IMR-90 (cell line): Measurements from ENCODE around the gene LRRC52. TPM values are rescaled to one million over a fixed set of nuclear protein-coding genes. Genes with fewer than 3 reads are reported as not detected.

ENCODE experiments used
- ATAC-seq: fragments of 200-7000 bp; cut with Tn5 transposase; 2 replicates; pipeline ENCODE4 v1.9.1; 2020; ENCODE audit warnings: low read depth, mild to moderate bottlenecking, moderate library complexity
- BruUV-seq: library from RNA; stranded (reverse); fragments of 400-500 nt; replicated peaks from 2 replicates; lab custom pipeline; 2021; lab: Mats Ljungman, UMichigan
- CTCF ChIA-PET: fragments of 300-600 bp; formaldehyde crosslinking; extraction: SDS; loops from one replicate; lab custom pipeline; 2021; ENCODE audit warnings: antibody characterized with exemption; lab: Yijun Ruan, JAX
- POLR2A ChIA-PET: fragments of 300-600 bp; sonication (Branson Sonifier 250); formaldehyde crosslinking; loops from one replicate; lab custom pipeline; 2022; ENCODE audit warnings: antibody characterized with exemption; ENCODE audit not compliant: unreplicated experiment; lab: Charles Lee
- DNase-seq: peaks from one replicate; pipeline ENCODE4 v3.0.0; 2013
- H2AFZ ChIP-seq: replicated peaks from 2 replicates; pipeline ENCODE3; 2013; ENCODE audit warnings: low read length, mild to moderate bottlenecking; ENCODE audit not compliant: poor library complexity
- H2AK5ac ChIP-seq: 2 replicates; pipeline ENCODE4 v1.6.1; 2013; ENCODE audit warnings: low read depth, low read length, inconsistent platforms
- H2AK9ac ChIP-seq: replicated peaks from 2 replicates; pipeline ENCODE3; 2013; ENCODE audit warnings: mild to moderate bottlenecking, low read depth, low read length, moderate library complexity; ENCODE audit not compliant: poor library complexity
- H2BK120ac ChIP-seq: 2 replicates; pipeline ENCODE4 v1.6.1; 2013; ENCODE audit warnings: low read depth, low read length, inconsistent platforms
- H2BK15ac ChIP-seq: 3 replicates; pipeline ENCODE4 v1.6.1; 2013; ENCODE audit warnings: low read depth, low read length, inconsistent platforms
- H2BK20ac ChIP-seq: 2 replicates; pipeline ENCODE4 v1.6.1; 2013; ENCODE audit warnings: low read depth, mild to moderate bottlenecking, inconsistent platforms, low read length, moderate library complexity
- H2BK5ac ChIP-seq: 2 replicates; pipeline ENCODE4 v1.6.1; 2013; ENCODE audit warnings: mild to moderate bottlenecking, low read depth, low read length, inconsistent platforms; ENCODE audit not compliant: poor library complexity, severe bottlenecking
- H3K14ac ChIP-seq: replicated peaks from 2 replicates; pipeline ENCODE4 v1.6.1; 2013; ENCODE audit warnings: low read depth, low read length, inconsistent platforms
- H3K18ac ChIP-seq: 2 replicates; pipeline ENCODE4 v1.6.1; 2013; ENCODE audit warnings: low read depth, low read length, control low read depth
- H3K23ac ChIP-seq: 2 replicates; pipeline ENCODE4 v1.6.1; 2013; ENCODE audit warnings: low read depth, low read length, inconsistent platforms
- H3K27ac ChIP-seq: 2 replicates; pipeline ENCODE4 v1.5.1; 2013; ENCODE audit warnings: mild to moderate bottlenecking, control low read depth, low read length; ENCODE audit not compliant: insufficient read depth
- H3K27me3 ChIP-seq: 2 replicates; pipeline ENCODE4 v1.6.1; 2013; ENCODE audit warnings: low read length; ENCODE audit not compliant: control insufficient read depth, insufficient read depth
- H3K36me3 ChIP-seq: 2 replicates; pipeline ENCODE4 v1.6.1; 2013; ENCODE audit warnings: low read length, mixed read lengths; ENCODE audit not compliant: control insufficient read depth, insufficient read depth
- H3K4ac ChIP-seq: 2 replicates; pipeline ENCODE4 v1.6.1; 2013; ENCODE audit warnings: low read depth, low read length, inconsistent platforms
- H3K4me1 ChIP-seq: 2 replicates; pipeline ENCODE4 v1.6.1; 2013; ENCODE audit warnings: low read length, mixed read lengths; ENCODE audit not compliant: control insufficient read depth, insufficient read depth
- H3K4me2 ChIP-seq: 2 replicates; pipeline ENCODE4 v1.6.1; 2013; ENCODE audit warnings: low read depth, mild to moderate bottlenecking, control low read depth, low read length, moderate library complexity
- H3K4me3 ChIP-seq: 2 replicates; pipeline ENCODE4 v1.5.1; 2013; ENCODE audit warnings: low read depth, mild to moderate bottlenecking, control low read depth, low read length, moderate library complexity; ENCODE audit not compliant: insufficient read depth
- H3K56ac ChIP-seq: 2 replicates; pipeline ENCODE4 v1.6.1; 2013; ENCODE audit warnings: low read length, inconsistent platforms; ENCODE audit not compliant: insufficient read depth; ENCODE audit errors: extremely low read depth
- H3K79me1 ChIP-seq, 2 experiments: 2 replicates each; pipeline ENCODE4 v1.6.1; 2013; ENCODE audit warnings: low read length in 2 of 2, inconsistent platforms in 1 of 2, low read depth in 1 of 2
- H3K9ac ChIP-seq: 2 replicates; pipeline ENCODE4 v1.6.1; 2013; ENCODE audit warnings: low read depth, low read length, control low read depth
- H3K9me1 ChIP-seq: 2 replicates; pipeline ENCODE4 v1.6.1; 2013; ENCODE audit warnings: low read length, inconsistent platforms; ENCODE audit not compliant: insufficient read depth
- H3K9me3 ChIP-seq: 2 replicates; pipeline ENCODE4 v1.6.1; 2013; ENCODE audit warnings: low read length; ENCODE audit not compliant: control insufficient read depth, insufficient read depth
- H4K20me1 ChIP-seq: 2 replicates; pipeline ENCODE4 v1.6.1; 2013; ENCODE audit warnings: low read length, inconsistent platforms; ENCODE audit not compliant: insufficient read depth
- H4K5ac ChIP-seq: 2 replicates; pipeline ENCODE4 v1.6.1; 2013; ENCODE audit warnings: mild to moderate bottlenecking, low read depth, low read length, control low read depth
- H4K8ac ChIP-seq, 2 experiments: 2 replicates each; pipeline ENCODE4 v1.6.1; 2013; ENCODE audit warnings: low read depth in 2 of 2, low read length in 2 of 2, control low read depth in 1 of 2, inconsistent platforms in 1 of 2
- H4K91ac ChIP-seq: 2 replicates; pipeline ENCODE4 v1.6.1; 2013; ENCODE audit warnings: low read depth, low read length, inconsistent platforms; ENCODE audit not compliant: insufficient read depth
- BHLHE40 ChIP-seq: fragments of 150-350 bp; IDR thresholded peaks from 2 replicates; pipeline ENCODE4 v1.6.1; 2016; ENCODE audit warnings: mild to moderate bottlenecking, low read depth, low read length
- CEBPB ChIP-seq: IDR thresholded peaks from 2 replicates; pipeline ENCODE4 v1.6.1; 2012; ENCODE audit warnings: low read depth, low read length, improper control_type of control experiment
- CHD1 ChIP-seq: IDR thresholded peaks from 2 replicates; pipeline ENCODE4 v1.6.1; 2012; ENCODE audit warnings: low read depth, low read length, improper control_type of control experiment
- FOS ChIP-seq: fragments of 150-350 bp; IDR thresholded peaks from 2 replicates; pipeline ENCODE4 v1.6.1; 2016; ENCODE audit warnings: low read depth, low read length
- MAFK ChIP-seq: IDR thresholded peaks from 2 replicates; pipeline ENCODE4 v1.6.1; 2012; ENCODE audit warnings: low read depth, low read length, improper control_type of control experiment
- MAZ ChIP-seq: IDR thresholded peaks from 2 replicates; pipeline ENCODE4 v1.6.1; 2012; ENCODE audit warnings: low read depth, mild to moderate bottlenecking, low read length, improper control_type of control experiment, moderate library complexity, borderline replicate concordance
- MXI1 ChIP-seq: IDR thresholded peaks from 2 replicates; pipeline ENCODE4 v1.6.1; 2012; ENCODE audit warnings: low read depth, mild to moderate bottlenecking, low read length, moderate library complexity, borderline replicate concordance
- NFE2L2 ChIP-seq: fragments of 150-350 bp; IDR thresholded peaks from 2 replicates; pipeline ENCODE4 v1.6.1; 2016; ENCODE audit warnings: low read depth, mild to moderate bottlenecking, low read length
- POLR2A ChIP-seq: IDR thresholded peaks from 2 replicates; pipeline ENCODE4 v1.6.1; 2012; ENCODE audit warnings: mild to moderate bottlenecking, low read depth, low read length
- RAD21 ChIP-seq: IDR thresholded peaks from 2 replicates; pipeline ENCODE4 v1.6.1; 2012; ENCODE audit warnings: low read length, improper control_type of control experiment
- RCOR1 ChIP-seq: IDR thresholded peaks from 2 replicates; pipeline ENCODE4 v1.6.1; 2012; ENCODE audit warnings: mild to moderate bottlenecking, low read length, improper control_type of control experiment; ENCODE audit not compliant: insufficient replicate concordance
- RFX5 ChIP-seq: IDR thresholded peaks from 2 replicates; pipeline ENCODE4 v1.8.0; 2012; ENCODE audit warnings: low read depth, mild to moderate bottlenecking, low read length, moderate library complexity
- SMC3 ChIP-seq: fragments of 150-350 bp; IDR thresholded peaks from 2 replicates; pipeline ENCODE4 v1.6.1; 2016; ENCODE audit warnings: low read depth, mild to moderate bottlenecking, antibody characterized with exemption, low read length, moderate library complexity
- WGBS, 2 experiments: methylation state at CpG; one replicate each; pipeline versions ENCODE4 v1.1.5 to v1.1.7; 2013; ENCODE audit warnings: missing lambda C conversion rate in 2 of 2; ENCODE audit not compliant: insufficient read length in 1 of 2; ENCODE audit errors: extremely low coverage in 2 of 2; 5-methylcytosine and 5-hydroxymethylcytosine counted together
- dilution Hi-C: fragments of 300-500 bp; cut with HindIII; formaldehyde crosslinking; loops from one replicate; pipeline ENCODE4 v1.14.3; 2018; ENCODE audit warnings: low sequenced_read_pairs; ENCODE audit not compliant: unreplicated experiment
- in situ Hi-C: fragments of 300-500 bp; cut with MboI; formaldehyde crosslinking; loops from 3 replicates; pipeline ENCODE4 v1.14.3; 2019; ENCODE audit warnings: low sequenced_read_pairs, inconsistent platforms, mixed read lengths
- intact Hi-C: fragments of 100-400 bp; cut with micrococcal nuclease; formaldehyde crosslinking; loops from 2 replicates; pipeline ENCODE4 v1.10.0; 2022
- polyA plus RNA-seq, 3 experiments: library from polyadenylated mRNA; depleted of rRNA; stranded (reverse); fragments of >200 nt; gene quantifications; 2 replicates each; pipeline ENCODE4 v1.2.3, GENCODE V29; 2012; ENCODE audit warnings: low replicate concordance in 1 of 3
- total RNA-seq: library from RNA; depleted of rRNA; stranded (reverse); fragments of >200 nt; gene quantifications from 2 replicates; pipeline ENCODE4 v1.2.3, GENCODE V29; 2012
- TF ChIP-seq, protein P1 (sequence below): fragments of 150-350 bp; IDR thresholded peaks from 2 replicates; pipeline ENCODE4 v1.6.1; 2016; ENCODE audit warnings: low read depth, mild to moderate bottlenecking, low read length, moderate library complexity, borderline replicate concordance
- TF ChIP-seq, protein P2 (sequence below): fragments of 150-350 bp; IDR thresholded peaks from 2 replicates; pipeline ENCODE4 v1.6.1; 2017; ENCODE audit warnings: mild to moderate bottlenecking, antibody characterized with exemption, low read length, low read depth
- TF ChIP-seq, protein P3 (sequence below): conservative IDR thresholded peaks from 2 replicates; pipeline ENCODE4 v1.5.1; 2012; ENCODE audit warnings: mild to moderate bottlenecking, low read depth, low read length, improper control_type of control experiment

LRRC52 gene
- total and polyA plus RNA-seq, 2 of the 4 experiments (the other 2 are of a cell fraction): not detected

DNA sequence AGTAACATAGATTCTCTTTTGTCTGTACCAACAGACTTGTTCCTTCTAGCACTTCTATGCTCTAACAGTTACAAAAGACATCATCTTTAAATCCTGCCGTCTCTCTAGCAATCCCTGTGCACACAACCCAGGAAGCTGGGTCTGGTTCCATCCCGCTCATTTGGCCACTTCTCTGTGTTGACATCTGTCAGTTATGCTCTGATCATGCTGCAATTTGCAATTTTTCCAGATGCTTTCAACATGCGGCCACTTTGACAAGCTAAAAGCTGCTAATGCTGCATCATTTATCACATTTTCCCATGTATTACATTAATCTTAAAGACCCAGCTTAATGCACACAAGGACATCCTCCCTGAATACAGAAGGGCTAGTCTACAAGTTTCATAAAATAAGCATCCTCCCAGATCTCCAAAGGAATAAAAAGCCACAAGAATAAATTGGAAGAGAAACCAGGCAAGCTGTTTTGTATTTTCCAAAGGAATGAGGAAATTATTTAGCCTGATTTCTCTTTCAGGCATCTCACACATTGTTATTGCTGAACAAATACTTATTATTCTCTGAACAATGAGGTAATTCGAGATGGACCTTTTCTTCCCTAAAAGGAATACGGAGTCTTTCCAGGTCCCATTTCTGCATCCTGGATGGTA, 19.0 kb upstream of the LRRC52 start:
- intact Hi-C loops (no loop called here), dilution Hi-C loops (no loop called here), in situ Hi-C loops (no loop called here)
- H3K23ac ChIP-seq: no peak overlapping the region
- ATAC-seq (no peak), DNase-seq (no peak)
- H3K4me3 ChIP-seq: no peak overlapping the region
- no peak overlapping the region for H3K27ac ChIP-seq
- no peaks in the 10 kb centered on the region for H4K20me1 ChIP-seq
- H2BK120ac ChIP-seq: no peak overlapping the region
- no peak overlapping the region for H3K4ac ChIP-seq
- no peaks in the 10 kb centered on the region for H3K36me3 ChIP-seq
- ChIA-PET CTCF (interaction anchor here (0.5 kb wide), 1 partner anchor 368 kb away, joined by 3 read pairs; no protein-coding TSS in a partner anchor), POLR2A (no interaction called here)
- H4K5ac ChIP-seq: no peak overlapping the region
- H3K4me1 ChIP-seq: no peaks in the 10 kb centered on the region
- no peak overlapping the region for H2AFZ ChIP-seq
- H3K9ac ChIP-seq: no peak overlapping the region
- no peaks in the 10 kb centered on the region for H3K9me3 ChIP-seq
- no peak overlapping the region for H4K8ac ChIP-seq
- BruUV-seq: no TSS peak
- no peak overlapping the region for H3K14ac ChIP-seq
- H2BK5ac ChIP-seq: no peak overlapping the region
- no peak overlapping the region for H3K18ac ChIP-seq
- 40% methylated on average over 3 of the region's 5 CpGs; no CpG with 5 or more reads in 1 of the 2 experiments for WGBS, 2 experiments
- H2AK9ac ChIP-seq: no peak overlapping the region
- TF ChIP-seq POLR2A: no peak
- no peak for TF ChIP-seq MXI1
- TF ChIP-seq, protein P1, sequence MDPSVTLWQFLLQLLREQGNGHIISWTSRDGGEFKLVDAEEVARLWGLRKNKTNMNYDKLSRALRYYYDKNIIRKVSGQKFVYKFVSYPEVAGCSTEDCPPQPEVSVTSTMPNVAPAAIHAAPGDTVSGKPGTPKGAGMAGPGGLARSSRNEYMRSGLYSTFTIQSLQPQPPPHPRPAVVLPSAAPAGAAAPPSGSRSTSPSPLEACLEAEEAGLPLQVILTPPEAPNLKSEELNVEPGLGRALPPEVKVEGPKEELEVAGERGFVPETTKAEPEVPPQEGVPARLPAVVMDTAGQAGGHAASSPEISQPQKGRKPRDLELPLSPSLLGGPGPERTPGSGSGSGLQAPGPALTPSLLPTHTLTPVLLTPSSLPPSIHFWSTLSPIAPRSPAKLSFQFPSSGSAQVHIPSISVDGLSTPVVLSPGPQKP: no peak
- TF ChIP-seq RFX5: no peak
- TF ChIP-seq, protein P2, sequence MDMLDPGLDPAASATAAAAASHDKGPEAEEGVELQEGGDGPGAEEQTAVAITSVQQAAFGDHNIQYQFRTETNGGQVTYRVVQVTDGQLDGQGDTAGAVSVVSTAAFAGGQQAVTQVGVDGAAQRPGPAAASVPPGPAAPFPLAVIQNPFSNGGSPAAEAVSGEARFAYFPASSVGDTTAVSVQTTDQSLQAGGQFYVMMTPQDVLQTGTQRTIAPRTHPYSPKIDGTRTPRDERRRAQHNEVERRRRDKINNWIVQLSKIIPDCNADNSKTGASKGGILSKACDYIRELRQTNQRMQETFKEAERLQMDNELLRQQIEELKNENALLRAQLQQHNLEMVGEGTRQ: no peak
- TF ChIP-seq RCOR1: no peak
- no peak for TF ChIP-seq MAFK
- TF ChIP-seq MAZ: no peak
- no peak for TF ChIP-seq BHLHE40
- no peak for TF ChIP-seq CHD1
- TF ChIP-seq FOS: no peak
- TF ChIP-seq, protein P3, sequence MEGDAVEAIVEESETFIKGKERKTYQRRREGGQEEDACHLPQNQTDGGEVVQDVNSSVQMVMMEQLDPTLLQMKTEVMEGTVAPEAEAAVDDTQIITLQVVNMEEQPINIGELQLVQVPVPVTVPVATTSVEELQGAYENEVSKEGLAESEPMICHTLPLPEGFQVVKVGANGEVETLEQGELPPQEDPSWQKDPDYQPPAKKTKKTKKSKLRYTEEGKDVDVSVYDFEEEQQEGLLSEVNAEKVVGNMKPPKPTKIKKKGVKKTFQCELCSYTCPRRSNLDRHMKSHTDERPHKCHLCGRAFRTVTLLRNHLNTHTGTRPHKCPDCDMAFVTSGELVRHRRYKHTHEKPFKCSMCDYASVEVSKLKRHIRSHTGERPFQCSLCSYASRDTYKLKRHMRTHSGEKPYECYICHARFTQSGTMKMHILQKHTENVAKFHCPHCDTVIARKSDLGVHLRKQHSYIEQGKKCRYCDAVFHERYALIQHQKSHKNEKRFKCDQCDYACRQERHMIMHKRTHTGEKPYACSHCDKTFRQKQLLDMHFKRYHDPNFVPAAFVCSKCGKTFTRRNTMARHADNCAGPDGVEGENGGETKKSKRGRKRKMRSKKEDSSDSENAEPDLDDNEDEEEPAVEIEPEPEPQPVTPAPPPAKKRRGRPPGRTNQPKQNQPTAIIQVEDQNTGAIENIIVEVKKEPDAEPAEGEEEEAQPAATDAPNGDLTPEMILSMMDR: no peak
- TF ChIP-seq RAD21: no peak
- no peak for TF ChIP-seq NFE2L2
- TF ChIP-seq CEBPB: no peak
- no peak for TF ChIP-seq SMC3
- no peak overlapping the region for H3K4me2 ChIP-seq
- no peak overlapping the region for H2AK5ac ChIP-seq
- no peaks in the 10 kb centered on the region for H3K79me1 ChIP-seq
- H3K56ac ChIP-seq: no peak overlapping the region
- H3K27me3 ChIP-seq: no peaks in the 10 kb centered on the region
- H3K9me1 ChIP-seq: no peaks in the 10 kb centered on the region
- H2BK15ac ChIP-seq: no peak overlapping the region
- no peak overlapping the region for H4K91ac ChIP-seq
- H2BK20ac ChIP-seq: no peak overlapping the region
